Measurements from ENCODE around the gene NKAIN2.
"Not testable (repeated sequence)": the region's sequence is repeated elsewhere in the genome, so short reads cannot be mapped to it uniquely, and the experiment has no call there.

NKAIN2 gene

GRCh38 chr6:124356276-124356810 lies 552.7 kb downstream of the NKAIN2 start:
- DNase-seq, result no peak

DNA sequence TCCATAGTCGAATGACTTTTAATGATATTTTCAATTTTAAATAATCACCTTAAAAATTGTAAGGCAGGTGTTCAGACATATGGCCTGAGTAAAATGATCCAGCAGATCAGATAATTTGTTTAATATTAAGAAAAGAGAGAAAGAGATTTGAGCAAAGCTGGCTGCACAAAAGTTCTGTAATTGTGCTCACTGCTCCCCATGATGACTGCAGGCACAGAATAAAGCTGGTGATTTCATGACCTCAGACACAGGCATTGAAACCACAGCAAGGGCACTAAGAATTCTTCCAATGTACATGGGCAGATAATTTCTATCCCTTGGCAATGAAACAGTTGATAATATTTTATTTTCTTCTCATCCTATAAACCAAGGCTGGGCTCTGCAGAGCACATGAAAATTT lies 553.1 kb downstream of the NKAIN2 start:
- DNase-seq, result no peak

GRCh38 chr6:124368131-124368530 lies 564.5 kb downstream of the NKAIN2 start:
- DNase-seq, result no peak

- no peak for DNase-seq
Observed at GRCh38 chr6:124371974-124372475, 568.4 kb downstream of the NKAIN2 start.

DNA sequence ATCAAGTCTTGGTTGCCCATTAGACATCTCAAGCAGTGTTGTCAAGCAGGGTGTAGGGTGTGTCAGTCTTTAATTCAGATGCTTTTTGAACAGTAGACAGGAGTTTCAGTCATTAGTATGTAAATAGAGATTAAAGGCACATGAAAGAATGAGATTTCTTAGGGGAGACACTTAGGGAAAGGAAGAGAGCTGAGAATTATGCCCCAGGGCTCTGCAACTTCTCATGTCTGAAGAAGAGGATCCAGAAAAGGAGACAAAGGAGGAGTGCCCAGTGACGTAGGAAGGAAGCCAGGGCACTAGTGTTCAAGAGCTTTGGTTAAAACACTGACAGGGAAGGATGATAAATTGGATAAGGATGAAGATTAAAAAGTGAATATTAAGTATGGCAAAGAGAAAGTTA lies 569.7 kb downstream of the NKAIN2 start:
- no peak for DNase-seq

DNA sequence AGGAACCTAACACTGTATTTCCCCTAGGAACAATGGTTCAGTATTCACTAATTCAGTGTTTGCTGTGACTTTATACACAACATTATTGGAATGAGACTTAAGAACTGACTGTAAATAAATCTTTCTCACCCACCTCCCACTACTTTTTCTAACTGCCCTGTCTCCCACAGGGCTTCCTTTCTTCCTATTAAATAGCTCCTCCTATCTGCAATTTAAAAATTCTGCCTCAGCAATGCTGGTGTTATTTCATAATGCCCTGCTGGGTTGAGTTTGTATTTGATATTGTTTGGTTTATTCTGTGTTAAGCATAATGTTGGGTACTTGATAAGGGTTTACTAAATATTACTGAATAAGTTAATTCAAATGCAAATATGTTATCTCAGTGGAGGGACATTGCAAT lies 585.5 kb downstream of the NKAIN2 start:
- DNase-seq, result no peak

- no peak for DNase-seq
Observed at GRCh38 chr6:124393536-124393935, 589.9 kb downstream of the NKAIN2 start.

- DNase-seq, result no peak
Observed at GRCh38 chr6:124396361-124396760, 592.7 kb downstream of the NKAIN2 start.

DNA sequence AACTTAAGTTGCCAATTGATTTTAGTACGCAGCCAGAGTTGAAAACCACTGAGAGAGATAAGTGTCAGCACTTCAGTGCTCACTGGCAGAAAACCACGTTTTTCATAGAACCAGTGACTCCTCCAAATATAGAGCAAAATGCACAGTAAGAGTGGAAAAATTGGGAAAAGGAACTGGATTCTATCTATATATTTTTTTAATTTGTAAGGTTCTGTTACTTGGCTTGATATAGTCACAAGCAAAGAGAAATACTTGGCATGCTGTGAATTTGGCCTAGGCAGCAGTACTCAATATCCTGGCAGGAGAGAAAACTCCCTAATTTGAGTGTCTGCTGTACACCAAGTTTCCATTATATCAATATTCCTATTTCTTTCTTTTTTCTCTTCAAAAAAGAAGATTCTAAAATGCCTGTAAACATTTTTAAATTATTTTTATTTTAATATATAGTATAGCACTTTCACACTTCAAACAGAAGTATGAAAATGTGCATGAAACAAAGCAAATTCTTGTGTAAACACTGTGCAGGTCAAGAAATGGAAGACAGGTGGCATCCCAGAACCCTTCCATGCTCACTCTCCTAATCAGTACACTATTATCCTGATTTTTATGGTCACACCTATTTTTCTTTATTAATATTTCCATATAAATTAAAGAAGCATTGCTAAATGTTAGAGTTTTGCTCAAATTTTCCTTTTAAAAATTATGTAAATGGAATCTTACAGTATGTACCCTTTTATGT lies 596.8 kb downstream of the NKAIN2 start:
- DNase-seq, result no peak

GRCh38 chr6:124410425-124410824 lies 606.8 kb downstream of the NKAIN2 start:
- DNase-seq, result not testable (repeated sequence)

DNA sequence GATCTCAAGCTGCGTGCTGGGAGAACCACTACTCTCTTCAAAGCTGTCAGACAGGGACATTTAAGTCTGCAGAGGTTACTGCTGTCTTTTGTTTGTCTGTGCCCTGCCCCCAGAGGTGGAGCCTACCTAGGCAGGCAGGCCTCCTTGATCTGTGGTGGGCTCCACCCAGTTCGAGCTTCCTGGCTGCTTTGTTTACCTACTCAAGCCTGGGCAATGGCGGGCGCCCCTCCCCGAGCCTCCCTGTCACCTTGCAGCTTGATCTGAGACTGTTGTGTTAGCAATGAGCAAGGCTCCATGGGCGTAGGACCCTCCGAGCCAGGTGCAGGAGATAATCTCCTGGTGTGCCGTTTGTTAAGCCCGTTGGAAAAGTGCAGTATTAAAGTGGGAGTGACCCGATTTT lies 609.0 kb downstream of the NKAIN2 start:
- not testable (repeated sequence) for DNase-seq

- DNase-seq, result no peak
Observed at GRCh38 chr6:124420116-124420840, 616.6 kb downstream of the NKAIN2 start.

DNA sequence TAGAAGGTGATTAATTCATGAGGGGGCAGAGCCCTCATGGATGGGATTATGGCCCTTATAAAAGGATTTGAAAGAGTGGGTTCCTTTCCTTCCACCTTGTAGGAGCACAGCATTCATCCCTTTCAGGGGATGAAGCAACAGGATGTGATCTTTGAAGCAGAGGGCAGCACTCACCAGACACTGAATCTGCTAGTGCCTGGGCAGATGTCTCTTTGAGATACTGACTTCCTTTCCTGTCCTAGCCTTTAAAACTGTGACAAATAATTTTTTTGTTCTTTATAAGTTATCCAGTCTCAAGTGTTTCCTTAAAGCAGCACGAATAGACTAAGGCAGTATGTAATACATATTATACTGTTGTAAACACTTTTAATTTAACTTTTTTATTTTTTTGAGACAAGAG lies 620.0 kb downstream of the NKAIN2 start:
- no peak for DNase-seq

- DNase-seq, result no peak
Observed at GRCh38 chr6:124430740-124431318, 627.2 kb downstream of the NKAIN2 start.

DNA sequence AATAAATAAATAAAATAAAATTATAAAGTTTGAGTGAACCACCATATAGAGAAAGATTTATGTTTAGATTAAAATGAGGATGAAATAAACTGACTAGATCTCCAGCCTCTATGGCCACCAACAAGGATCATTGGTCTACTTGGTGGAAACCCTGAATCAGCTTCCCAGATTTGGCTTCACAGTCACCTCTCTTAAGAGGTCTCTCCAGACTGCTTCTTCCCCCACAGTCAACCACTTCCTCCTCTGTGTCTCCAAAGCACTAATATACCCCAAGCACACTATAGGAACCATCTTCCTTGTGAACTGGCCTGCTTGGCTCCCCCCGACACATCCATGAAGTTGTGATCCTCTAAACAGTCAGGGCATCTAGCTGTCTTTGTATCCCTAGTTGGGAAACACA lies 629.0 kb downstream of the NKAIN2 start:
- DNase-seq, result no peak

DNA sequence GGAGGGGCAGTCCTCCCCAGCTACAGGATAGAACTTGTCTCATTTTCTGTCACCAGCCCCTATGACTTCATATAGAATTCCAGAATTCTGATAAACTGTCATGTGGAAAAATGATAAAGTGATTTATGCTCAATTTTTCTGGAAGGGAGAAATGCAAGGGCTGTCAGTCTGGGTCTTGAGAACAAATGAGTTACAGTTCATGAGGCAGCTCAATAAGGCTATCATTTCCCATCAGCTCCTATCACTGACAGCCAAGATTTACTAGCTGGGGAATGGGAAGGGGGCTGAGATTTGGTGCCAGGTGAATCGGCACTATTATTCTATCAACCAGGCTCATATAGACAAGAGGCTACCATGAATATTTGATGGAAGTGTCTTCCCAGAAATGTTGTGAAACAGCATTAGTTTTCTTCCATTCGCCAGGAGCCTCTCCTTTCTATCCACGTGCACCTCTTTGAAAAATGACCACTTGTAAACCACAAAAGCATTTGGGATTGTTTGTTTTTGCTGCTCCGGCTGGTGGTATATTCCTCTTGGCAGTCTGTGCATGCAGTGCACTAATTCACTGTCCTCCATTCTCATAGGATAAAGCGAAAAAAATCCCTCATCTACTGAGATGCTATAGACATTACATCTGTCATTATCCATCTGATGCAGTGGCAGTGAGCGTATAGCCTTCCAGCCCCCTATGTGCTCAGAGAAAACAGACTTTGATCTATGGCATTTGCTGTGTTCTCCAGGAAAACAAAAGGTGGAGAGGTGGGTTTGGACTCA lies 629.9 kb downstream of the NKAIN2 start:
- no peak for DNase-seq

GRCh38 chr6:124434421-124434820 lies 630.8 kb downstream of the NKAIN2 start:
- DNase-seq, result no peak

DNA sequence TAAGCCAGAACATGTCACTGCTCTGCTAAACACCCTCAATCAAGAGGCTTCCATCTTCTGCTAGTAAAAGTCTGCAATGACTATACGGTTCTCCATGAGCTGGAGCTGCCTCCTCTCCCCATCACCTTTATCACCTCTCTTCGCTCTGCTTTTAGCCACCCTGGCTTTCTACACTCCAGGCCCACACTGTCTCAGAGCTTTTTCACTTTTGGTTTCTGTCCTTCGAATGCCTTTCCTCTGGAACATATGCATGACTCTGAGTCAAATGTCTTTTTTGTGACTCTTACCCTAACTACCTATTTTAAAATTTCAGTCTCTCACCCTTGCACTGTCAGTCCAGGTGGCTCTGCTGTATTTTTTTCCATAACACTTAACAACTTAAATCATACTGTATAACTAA lies 633.1 kb downstream of the NKAIN2 start:
- no peak for DNase-seq

- DNase-seq, result no peak
Observed at GRCh38 chr6:124438546-124439065, 634.9 kb downstream of the NKAIN2 start.

DNA sequence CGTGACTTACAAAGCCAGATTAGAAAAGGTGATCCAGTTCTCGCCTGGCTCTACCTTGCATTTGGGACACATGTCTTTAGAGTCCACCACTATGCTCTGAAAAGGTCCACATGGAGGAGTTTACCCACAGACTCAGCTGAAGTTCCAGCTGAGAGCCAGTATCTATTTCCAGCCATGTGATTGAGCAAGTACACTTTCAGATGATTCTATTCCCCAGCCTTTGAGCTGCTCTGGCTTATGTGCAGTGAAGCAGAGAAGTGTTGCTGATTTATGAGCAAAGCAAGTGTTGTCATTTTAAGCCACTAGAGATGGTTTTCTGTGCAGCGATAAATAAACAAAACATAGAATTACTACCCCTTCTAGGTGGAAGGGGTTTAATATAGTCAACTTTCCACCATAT lies 637.8 kb downstream of the NKAIN2 start:
- DNase-seq, result no peak

DNA sequence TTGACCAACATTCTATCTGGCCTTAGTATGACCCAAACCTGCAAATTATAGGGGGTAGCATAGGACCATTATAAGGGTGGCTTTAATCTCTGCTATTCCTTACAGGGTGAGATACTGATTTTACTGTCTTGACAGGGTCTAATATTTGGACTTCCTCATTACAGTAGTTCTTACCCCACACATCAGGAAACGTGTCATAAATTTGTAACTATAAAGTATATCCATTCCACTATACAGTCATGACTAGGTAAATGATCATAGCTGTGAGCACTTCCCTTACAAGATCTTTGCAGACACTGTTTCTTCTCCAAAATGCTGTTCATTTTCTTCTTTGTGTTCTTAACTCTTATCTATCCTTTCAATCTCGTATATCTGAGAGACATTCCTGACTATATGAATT lies 639.9 kb downstream of the NKAIN2 start:
- DNase-seq, result no peak

DNA sequence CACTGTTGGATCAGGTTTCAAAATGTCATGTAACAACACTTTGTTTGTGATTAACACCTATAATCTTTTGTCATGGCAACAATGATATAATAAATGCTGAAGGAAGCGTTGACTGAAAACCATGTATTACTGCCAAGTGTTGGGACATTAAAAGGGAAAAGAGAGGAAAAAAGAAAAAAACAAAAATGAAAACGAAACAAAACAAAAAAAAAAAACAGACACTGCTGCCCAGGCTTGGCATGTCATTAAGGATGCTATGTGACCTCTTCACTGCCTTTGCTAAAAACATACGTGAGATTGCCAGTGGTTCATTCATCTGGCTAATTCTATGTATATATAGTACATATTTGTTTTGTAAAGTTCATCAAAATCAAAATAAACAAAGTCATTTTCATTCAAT lies 641.9 kb downstream of the NKAIN2 start:
- DNase-seq, result no peak

GRCh38 chr6:124446961-124447360 lies 643.3 kb downstream of the NKAIN2 start:
- no peak for DNase-seq
